G401.6 (cell line): Measurements from ENCODE around the gene STXBP6.
"Not testable (repeated sequence)": the region's sequence is repeated elsewhere in the genome, so short reads cannot be mapped to it uniquely, and the experiment has no call there.

Experiments used
- FAIRE-seq: peaks from 2 replicates; lab custom pipeline; 2012; peaks lifted over from hg19 to GRCh38; lab: Jason Lieb, UNC

Gene STXBP6

DNA sequence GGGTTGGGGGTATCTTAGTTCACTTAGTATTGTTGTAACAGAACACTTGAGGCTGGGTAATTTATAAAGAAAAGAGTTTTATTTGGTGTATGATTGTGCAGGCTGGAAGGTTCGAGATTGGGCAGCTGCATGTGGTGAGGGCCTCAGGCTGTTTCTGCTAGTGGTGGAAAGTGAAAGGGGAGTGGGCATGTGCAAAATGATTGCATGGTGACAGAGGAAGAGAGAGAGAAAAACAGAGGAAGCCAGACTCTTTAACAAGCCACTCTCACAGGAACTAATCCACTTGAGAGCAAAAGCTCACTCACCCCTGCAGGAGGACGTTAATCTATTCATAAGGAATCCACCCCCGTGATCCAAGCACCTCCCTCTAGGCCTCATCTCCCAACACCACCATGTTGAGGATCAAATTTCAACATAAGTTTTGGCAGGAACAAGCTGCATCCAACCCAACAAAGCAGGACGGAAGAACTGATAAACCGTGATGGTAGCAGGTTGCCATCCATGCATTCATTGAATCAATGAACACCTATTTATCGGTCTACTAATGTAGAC, 251.0 kb downstream of the STXBP6 start:
- no peak for FAIRE-seq

DNA sequence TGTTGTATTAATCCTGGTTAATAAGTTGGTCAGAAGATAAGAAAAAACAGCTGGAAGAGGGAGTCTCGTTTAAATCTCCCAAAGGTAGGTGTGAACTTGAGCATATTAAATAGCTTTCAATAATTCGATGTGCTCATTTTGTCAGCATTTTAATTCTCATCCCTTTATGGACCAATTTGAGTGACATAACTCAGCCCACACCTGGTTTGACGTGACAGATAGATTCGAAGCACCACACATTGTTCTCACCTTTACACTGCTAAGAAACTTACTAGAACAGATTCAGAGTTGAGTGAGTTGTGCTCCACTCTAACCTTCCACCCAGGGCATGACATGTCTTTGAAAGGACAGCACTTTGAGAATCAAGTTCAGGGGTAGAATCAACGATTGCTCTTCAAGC, 254.5 kb downstream of the STXBP6 start:
- FAIRE-seq: no peak

DNA sequence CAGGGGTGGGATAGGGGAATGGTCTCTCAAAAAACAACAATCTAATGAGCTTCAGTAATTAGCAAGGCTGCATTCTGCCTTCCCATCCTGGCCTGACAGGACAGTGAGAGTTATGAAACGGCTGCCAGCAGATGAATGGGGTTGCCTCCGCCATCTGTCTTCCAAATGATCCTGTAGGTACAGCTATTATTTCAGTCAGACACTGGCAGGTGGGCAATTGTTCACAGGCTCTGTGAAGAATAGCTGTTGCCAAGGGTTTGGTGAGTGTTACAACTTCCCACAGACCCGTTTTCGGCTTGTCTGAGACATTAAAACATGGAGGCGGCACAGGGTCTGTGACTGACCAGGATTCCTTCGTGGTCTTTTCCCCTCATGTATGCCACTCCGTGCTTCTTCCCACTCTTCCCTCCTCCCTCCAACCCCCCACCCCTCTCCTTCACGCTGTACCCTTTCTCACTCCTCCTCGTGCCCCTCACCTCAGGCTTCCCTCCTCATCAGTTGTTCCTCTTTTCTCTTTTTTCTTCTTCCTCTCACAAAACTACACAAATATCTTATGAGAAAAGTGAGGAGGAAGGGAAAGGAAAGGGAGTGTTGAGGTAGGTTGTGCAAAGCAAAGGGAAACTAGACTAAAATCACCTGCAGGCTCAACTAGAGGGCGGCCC, 255.2 kb downstream of the STXBP6 start:
- no peak for FAIRE-seq

DNA sequence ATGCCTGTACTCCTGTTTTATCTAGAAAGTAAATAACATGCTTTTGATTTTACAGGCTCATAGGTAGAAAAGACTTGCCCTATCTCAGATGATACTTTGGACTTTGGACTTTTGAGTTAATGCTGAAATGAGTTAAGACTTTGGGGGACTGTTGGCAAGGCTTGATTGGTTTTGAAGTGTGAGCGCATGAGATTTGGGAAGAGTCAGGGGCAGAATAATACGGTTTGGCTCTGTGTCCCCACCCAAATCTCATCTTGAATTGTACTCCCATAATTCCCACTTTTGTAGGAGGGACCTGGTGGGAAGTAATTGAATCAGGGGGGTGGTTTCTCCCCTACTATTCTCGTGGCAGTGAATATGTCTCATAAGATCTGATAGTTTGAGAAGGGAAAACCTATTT, 259.8 kb downstream of the STXBP6 start:
- no peak for FAIRE-seq

DNA sequence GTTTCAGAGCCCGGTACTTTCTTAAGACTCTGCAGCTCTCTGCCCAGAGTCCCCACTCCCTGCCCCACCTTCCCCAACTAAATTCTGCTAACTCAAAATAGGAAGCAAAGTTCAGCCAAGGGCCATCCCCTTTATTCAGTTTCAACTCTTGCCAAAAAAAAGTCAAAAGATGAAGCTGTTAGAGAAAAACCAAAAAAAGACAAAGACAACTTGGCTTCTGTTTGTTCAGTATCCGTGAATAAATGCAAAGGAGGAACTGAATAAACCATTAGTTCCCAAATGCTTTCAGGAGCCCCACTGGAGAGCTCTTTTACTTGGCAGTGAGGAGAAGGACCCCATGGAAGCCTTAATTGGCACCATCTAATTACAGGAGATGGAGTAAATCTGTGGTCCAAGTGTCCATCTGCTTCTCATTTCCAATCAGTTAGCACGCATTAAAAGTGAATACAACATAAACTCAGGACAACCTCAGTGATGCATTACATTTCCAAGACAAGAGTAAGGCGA, 260.5 kb downstream of the STXBP6 start:
- FAIRE-seq: no peak

DNA sequence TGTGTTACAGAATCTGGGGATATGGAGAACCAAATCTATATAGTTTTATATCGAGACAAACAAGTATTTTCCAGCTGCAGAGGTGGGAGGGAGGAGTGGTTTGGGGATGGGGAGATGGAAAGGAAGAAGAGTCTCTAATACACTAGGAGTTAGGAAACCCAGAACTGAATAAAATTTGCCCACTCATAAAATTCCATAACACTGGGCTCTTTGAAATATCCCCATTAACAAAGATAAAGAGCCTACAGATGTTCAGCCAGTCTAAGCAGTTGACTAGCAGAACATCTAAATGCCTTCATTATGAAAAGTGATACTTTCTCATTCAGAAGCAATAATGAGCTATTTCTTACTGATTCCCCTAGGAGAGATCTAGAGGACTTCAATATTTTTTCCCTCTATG, 264.2 kb downstream of the STXBP6 start:
- FAIRE-seq: no peak

DNA sequence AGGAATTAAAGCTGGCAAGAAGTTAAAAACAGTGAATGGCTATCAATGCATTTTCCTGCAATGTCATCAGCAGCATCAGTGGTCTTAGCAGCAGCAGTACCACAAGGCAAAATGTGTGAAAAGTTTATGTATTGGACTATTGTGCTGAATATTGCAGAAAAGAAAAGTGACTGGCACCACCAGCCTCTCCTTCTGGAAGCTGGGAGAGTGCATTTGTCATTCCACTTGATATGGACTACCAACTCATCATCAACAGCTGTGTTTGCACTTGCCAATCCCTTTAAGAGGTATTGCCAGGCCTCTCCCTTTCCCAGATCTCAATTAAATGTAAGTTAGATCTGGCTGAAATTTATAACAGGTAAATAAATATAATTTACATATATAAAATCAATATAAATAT, 265.0 kb downstream of the STXBP6 start:
- FAIRE-seq: no peak

DNA sequence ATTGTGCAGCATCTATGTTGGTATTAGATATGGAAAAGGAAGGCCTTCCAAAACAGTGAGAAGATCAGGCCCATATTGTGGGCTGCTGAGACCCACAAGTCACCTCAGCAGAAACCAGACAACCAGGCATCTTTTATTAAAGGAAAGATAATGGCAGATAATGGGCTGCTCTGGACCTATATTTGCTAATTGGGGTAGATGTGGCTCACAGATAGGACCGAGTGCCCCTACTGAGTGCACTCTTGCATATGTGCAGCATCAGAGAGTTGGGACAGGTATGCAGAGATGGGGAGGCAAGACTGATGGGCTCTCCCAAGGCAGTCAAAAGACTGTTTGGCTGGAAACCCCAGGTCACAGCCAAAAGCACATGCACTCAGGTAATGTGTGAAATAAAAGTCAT, 266.2 kb downstream of the STXBP6 start:
- no peak for FAIRE-seq

DNA sequence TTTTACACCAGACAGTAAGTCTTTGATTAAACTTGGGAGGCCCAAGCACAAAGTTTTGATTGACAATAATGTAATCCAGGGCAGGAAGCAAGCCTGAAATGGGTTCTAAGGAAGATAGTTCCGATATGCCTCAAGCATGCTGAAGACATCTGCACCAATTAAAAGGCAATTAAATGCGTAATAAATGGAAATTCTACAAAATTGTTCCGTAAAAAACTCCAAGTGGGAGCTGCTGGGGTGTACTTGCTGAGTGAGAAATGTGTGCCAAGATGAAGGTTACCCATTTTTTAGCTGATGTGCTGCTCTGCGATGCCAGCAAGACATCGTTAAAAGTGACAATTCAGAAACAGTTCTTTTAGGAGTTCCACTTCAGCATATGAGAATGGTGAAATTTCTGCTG, 269.7 kb downstream of the STXBP6 start:
- no peak for FAIRE-seq

DNA sequence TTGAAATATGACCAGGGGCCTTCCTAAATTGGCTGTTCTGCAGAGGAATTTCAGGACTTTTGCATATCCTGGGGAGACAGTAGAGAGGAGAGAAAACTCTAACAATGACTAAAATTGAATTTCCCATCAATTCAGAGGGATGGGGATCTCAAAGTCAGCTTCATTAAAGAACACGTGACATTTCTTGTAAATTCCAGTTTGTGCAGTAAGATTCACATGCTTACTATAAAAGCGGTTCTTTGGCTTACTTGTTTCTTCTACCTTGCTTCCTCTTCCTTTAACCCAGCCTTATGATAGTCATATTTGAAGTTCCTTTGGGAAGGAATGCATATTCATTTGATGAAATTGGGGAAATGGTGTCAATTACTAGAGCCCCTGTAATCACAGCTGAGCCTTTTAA, 272.3 kb downstream of the STXBP6 start:
- FAIRE-seq: no peak

DNA sequence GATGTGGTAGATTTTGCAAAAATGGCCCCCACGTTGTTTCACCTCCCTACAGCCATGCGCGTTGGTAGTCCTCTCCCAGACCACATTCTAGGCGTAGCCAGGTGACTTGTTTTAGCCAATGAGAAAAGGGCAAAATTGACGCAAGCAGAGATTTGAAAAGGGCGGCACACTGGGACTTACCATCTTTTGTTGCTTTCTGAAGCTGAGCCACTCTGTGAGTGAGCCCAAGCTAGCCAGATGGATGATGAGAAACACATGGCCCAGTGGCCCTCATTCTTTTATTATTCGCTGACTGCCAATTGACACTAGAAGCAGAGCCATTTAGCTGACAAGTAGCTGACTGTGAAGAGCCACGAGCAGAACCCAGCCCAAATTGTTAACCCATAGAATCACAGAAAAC, 274.0 kb downstream of the STXBP6 start:
- no peak for FAIRE-seq

DNA sequence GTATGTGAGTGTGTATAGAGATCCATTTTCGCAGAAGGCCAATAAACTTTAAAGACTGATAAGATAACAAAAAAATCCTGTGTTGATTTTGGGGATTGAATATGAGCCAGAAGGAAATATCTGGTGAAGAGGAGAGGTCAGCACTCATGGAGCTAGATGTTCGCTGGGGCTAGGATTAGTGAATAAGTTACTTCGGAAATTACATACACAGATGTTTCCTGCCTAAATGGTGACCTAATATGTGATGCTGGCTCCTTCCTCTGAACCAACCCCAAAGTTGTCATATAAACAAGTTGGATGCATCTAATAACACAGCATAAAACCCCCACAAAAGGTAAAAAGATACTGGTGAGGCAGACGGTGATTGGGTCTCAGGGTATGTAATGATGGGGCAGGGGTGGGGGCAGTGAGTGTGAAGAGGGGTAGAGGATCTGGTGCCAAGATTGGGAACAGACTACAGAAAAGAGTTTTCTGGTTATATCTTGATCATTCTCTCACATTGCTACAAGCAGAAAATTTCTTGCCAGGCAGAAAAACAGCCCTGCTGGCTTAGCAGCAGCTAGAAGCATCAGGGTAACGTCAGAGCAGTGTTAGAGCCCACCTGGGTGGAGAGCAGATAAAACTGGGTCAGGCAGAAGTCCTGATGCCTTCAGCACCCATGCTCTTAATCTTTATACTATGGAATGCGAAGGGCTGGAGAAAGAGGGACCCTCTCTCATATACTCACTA, 275.6 kb downstream of the STXBP6 start:
- FAIRE-seq: no peak

DNA sequence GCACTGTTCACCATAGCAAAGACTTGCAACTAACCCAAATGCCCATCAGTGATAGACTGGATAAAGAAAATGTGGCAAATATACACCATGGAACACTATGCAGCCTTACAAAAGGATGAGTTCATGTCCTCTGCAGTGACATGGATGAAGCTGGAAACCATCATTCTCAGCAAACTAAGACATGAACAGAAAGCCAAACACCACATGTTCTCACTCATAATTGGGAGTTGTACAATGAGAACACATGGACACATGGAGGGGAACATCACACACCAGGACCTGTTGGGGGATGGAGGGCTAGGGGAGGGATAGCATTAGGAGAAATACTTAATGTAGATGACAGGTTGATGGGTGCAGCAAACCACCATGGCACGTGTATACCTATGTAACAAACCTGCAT, 276.4 kb downstream of the STXBP6 start:
- FAIRE-seq: not testable (repeated sequence)

DNA sequence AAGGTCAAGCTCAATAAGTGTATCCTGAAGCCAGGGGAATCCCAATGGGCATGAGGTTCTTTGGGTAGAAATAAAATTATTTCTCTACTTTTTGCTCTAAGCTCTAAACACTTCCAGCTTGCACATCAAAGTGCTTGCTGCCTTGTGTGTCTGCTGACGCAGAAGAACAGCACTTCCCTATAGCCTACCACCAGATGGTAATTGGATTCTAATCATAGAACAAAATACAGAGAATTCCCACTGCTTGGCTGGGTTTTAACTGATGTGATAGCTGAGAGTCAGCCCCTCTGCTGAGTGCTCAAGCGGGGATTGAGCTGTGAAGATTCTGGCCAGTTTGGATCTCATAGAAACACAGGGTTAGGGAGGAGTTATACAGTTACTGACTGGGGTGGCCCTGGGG, 283.5 kb downstream of the STXBP6 start:
- no peak for FAIRE-seq

DNA sequence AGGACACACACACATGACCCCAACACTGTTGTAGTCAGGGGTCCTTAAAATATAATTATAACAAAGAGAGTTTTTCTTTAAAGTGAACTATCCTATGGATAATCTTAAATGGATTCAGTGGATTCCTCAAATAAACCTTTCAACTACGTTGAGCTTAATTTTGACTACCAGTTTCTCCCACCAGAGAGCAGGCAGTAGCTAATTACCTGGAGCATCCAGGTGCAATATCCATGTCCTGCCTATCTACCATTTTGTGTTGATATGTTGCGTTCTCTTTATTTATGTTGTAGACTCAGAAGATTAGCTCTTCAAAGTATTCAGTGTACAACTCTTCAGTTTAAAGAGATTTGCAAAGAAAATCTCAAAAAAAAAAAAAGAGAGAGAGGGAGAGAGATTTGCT, 288.8 kb downstream of the STXBP6 start:
- no peak for FAIRE-seq
